ENCODE measurements around the gene RNF223.

The RNF223 gene

DNA sequence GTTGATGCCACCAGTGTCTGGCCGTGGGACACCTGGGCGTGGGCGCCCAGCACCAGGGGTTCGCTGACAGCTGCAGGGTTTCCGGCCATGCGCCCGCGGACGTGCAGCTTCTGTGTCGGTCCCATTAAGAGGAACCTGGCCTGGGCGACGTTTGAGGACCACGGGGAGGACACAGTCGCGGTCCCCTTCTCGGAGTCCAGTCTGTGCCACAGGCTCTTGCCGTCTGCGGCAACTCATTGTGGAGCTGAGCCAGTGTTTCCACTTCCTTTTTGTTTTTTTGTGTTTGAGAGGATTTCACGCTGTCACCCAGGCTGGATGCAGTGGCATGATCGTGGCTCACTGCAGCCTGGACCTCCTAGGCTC is 43.3 kb upstream of the RNF223 start:
- H3K4me1 ChIP-seq (ENCODE audit: control insufficient read depth, insufficient read depth, low read length), result peaks cover 23% of the 10 kb centered on the region
- H3K9ac ChIP-seq (ENCODE audit: low read length in 2 of 2), result no peak overlapping the region
- peaks cover 0 to 5% of the 10 kb centered on the region in 2 donors for H3K36me3 ChIP-seq (ENCODE audit: control insufficient read depth in 2 of 2, insufficient read depth in 2 of 2, low read length in 2 of 2)
- no peak overlapping the region for H3K27ac ChIP-seq (ENCODE audit: low read length)
- H3K27me3 ChIP-seq (ENCODE audit: control insufficient read depth in 1 of 2, insufficient read depth in 2 of 2, low read length in 2 of 2), result peaks cover 4 to 15% of the 10 kb centered on the region in 2 donors
- peaks cover 0 to 4% of the 10 kb centered on the region in 2 donors for H3K9me3 ChIP-seq (ENCODE audit: control insufficient read depth in 2 of 2, low read length in 2 of 2)
- H3K4me3 ChIP-seq (ENCODE audit: low read length in 2 of 2), result no peak overlapping the region

DNA sequence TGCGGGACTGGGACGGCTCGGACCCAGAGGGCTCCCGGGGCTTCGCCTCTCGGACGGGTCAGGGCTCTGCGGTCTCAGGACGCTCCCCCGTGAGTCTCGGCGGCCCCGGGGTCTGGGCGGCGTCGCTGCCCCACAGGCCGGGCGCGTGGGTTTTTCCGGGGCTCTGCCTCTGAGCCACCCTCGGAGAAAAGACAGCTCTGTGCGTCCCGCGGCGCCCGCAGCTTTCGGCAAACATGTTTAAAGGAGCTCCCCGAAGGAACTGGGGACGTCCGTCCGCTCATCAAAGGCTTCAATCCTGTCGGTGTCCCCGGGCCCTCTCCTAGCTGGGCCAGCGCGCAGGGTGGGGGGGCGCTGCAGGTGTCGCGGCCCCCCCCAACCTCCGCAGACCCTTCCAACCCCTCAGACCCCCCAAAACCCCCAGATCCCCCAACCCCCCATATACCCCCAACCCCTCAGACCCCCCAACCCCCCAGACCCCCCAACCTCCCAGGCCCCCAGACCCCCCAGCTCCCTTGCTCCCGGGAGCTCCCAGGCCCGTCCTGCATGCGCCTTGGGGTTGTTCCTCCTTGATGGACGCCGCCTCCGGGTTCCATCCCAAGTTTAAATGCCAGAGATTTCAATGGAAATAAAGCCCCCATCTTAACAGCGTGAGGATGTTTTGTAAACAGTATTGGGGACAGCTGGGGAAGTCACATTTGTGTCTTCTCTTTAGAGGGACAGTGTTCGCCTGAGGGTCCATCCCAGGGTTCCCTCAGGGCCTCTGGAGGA is 42.8 kb upstream of the RNF223 start:
- peak overlapping the region in 1 of 2 donors; percentile 48 for H3K9ac ChIP-seq (ENCODE audit: low read length in 2 of 2)
- H3K4me3 ChIP-seq (ENCODE audit: low read length in 2 of 2), result peak overlapping the region; percentile 32 to 74
- no peak overlapping the region for H3K27ac ChIP-seq (ENCODE audit: low read length)
- peaks cover 0 to 4% of the 10 kb centered on the region in 2 donors for H3K9me3 ChIP-seq (ENCODE audit: control insufficient read depth in 2 of 2, low read length in 2 of 2)
- peaks cover 18% of the 10 kb centered on the region for H3K4me1 ChIP-seq (ENCODE audit: control insufficient read depth, insufficient read depth, low read length)
- H3K36me3 ChIP-seq (ENCODE audit: control insufficient read depth in 2 of 2, insufficient read depth in 2 of 2, low read length in 2 of 2), result peaks cover 0 to 7% of the 10 kb centered on the region in 2 donors
- peaks cover 4 to 12% of the 10 kb centered on the region in 2 donors for H3K27me3 ChIP-seq (ENCODE audit: control insufficient read depth in 1 of 2, insufficient read depth in 2 of 2, low read length in 2 of 2)

DNA sequence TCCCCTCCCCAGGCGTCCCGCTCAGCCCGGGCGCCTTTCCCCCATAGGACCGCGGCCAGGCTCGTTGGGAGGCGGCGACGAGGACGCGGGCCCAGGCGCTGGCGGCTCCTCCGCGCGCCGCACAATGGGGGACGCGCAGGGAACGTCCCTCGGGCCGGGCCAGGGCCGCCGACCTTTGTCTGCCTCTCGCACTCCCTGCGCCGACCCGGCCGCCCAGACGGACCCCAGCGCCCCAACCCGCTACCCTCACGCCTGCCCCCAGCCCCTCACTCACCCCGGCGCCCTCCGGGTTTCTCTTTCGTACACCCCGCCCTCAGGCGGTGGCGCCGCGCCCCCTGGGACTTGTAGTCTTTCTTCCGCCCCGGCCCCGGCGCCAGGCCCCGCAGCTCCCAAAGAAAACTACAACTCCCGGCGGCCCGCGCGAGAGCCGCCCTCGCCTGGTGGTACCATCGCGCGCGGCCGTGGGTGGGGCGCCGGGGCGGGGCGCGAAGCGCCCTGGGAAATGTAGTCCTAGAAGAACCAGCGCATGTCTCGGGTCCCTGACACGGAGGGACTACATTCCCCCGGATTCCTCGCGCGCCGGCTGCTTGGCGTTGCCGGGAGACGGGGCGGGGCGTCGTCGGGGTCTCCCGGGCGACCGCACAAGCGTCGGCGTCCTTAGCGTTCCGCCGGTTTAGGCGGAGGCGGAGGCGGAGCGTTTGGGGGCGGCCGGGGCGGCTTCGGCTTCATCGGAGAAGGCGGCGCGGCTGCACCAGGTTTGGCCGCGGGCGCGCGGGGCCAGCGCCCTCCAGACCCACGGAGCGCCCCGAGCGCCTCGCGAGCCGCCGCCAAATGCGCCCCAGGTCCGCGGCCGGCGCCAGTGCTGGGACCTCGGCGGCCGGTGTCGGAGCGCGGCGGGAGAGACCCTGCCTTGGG is 41.9 kb upstream of the RNF223 start, which contains the start of gene C1orf159:
C1orf159 (minus strand) TSS at position 304 of the 915 bp plus-strand sequence. CDS start 24,546 bp downstream, outside the sequence.
- peaks cover 0 to 4% of the 10 kb centered on the region in 2 donors for H3K9me3 ChIP-seq (ENCODE audit: control insufficient read depth in 2 of 2, low read length in 2 of 2)
- H3K36me3 ChIP-seq (ENCODE audit: control insufficient read depth in 2 of 2, insufficient read depth in 2 of 2, low read length in 2 of 2), result peaks cover 0 to 7% of the 10 kb centered on the region in 2 donors
- H3K27me3 ChIP-seq (ENCODE audit: control insufficient read depth in 1 of 2, insufficient read depth in 2 of 2, low read length in 2 of 2), result peaks cover 1 to 10% of the 10 kb centered on the region in 2 donors
- peak within 1 kb of the TSS; percentile 53 to 76 for H3K4me3 ChIP-seq (ENCODE audit: low read length in 2 of 2)
- peaks cover 14% of the 10 kb centered on the region for H3K4me1 ChIP-seq (ENCODE audit: control insufficient read depth, insufficient read depth, low read length)
- no peak within 1 kb of the TSS for H3K27ac ChIP-seq (ENCODE audit: low read length)
- peak within 1 kb of the TSS; percentile 51 to 58 for H3K9ac ChIP-seq (ENCODE audit: low read length in 2 of 2)

- peaks cover 0 to 8% of the 10 kb centered on the region in 2 donors for H3K27me3 ChIP-seq (ENCODE audit: control insufficient read depth in 1 of 2, insufficient read depth in 2 of 2, low read length in 2 of 2)
- H3K27ac ChIP-seq (ENCODE audit: low read length), result no peak overlapping the region
- H3K4me1 ChIP-seq (ENCODE audit: control insufficient read depth, insufficient read depth, low read length), result peaks cover 14% of the 10 kb centered on the region
- peaks cover 3 to 7% of the 10 kb centered on the region in 2 donors for H3K36me3 ChIP-seq (ENCODE audit: control insufficient read depth in 2 of 2, insufficient read depth in 2 of 2, low read length in 2 of 2)
- peaks cover 0 to 4% of the 10 kb centered on the region in 2 donors for H3K9me3 ChIP-seq (ENCODE audit: control insufficient read depth in 2 of 2, low read length in 2 of 2)
- peak overlapping the region in 1 of 2 donors; percentile 51 for H3K9ac ChIP-seq (ENCODE audit: low read length in 2 of 2)
- H3K4me3 ChIP-seq (ENCODE audit: low read length in 2 of 2), result peak overlapping the region in 1 of 2 donors; percentile 76
Measured at GRCh38 chr1:1115136-1115785, 41.2 kb upstream of the RNF223 start.

DNA sequence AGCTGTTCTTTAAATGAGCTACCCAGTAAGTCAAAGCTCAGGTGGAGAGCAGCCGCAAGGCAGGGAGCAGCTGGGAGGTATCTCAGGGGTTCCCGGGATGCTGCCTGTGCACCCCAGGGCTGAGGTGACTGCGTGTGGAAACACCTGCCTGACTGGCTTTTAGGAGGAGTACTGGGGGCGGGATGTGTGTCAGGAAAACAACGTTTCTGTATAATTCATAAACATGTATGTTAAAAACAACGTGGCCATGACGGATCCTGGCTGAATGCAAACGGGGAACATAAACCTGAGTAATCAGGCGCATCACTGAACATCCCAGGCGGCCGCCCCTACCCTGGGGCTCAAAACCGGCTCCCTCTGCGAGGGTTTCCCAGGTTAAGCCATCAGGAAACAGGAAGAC is 40.3 kb upstream of the RNF223 start:
- no peak overlapping the region for H3K27ac ChIP-seq (ENCODE audit: low read length)
- no peak overlapping the region for H3K4me3 ChIP-seq (ENCODE audit: low read length in 2 of 2)
- H3K4me1 ChIP-seq (ENCODE audit: control insufficient read depth, insufficient read depth, low read length), result peaks cover 14% of the 10 kb centered on the region
- H3K9me3 ChIP-seq (ENCODE audit: control insufficient read depth in 2 of 2, low read length in 2 of 2), result peaks cover 0 to 4% of the 10 kb centered on the region in 2 donors
- H3K9ac ChIP-seq (ENCODE audit: low read length in 2 of 2), result no peak overlapping the region
- H3K27me3 ChIP-seq (ENCODE audit: control insufficient read depth in 1 of 2, insufficient read depth in 2 of 2, low read length in 2 of 2), result peaks cover 0 to 8% of the 10 kb centered on the region in 2 donors
- H3K36me3 ChIP-seq (ENCODE audit: control insufficient read depth in 2 of 2, insufficient read depth in 2 of 2, low read length in 2 of 2), result peaks cover 3 to 7% of the 10 kb centered on the region in 2 donors

- H3K9ac ChIP-seq (ENCODE audit: low read length in 2 of 2), result no peak overlapping the region
- no peak overlapping the region for H3K4me3 ChIP-seq (ENCODE audit: low read length in 2 of 2)
- no peak overlapping the region for H3K27ac ChIP-seq (ENCODE audit: low read length)
- H3K4me1 ChIP-seq (ENCODE audit: control insufficient read depth, insufficient read depth, low read length), result peaks cover 14% of the 10 kb centered on the region
- peaks cover 3 to 7% of the 10 kb centered on the region in 2 donors for H3K36me3 ChIP-seq (ENCODE audit: control insufficient read depth in 2 of 2, insufficient read depth in 2 of 2, low read length in 2 of 2)
- H3K9me3 ChIP-seq (ENCODE audit: control insufficient read depth in 2 of 2, low read length in 2 of 2), result peaks cover 0 to 4% of the 10 kb centered on the region in 2 donors
- peaks cover 0 to 3% of the 10 kb centered on the region in 2 donors for H3K27me3 ChIP-seq (ENCODE audit: control insufficient read depth in 1 of 2, insufficient read depth in 2 of 2, low read length in 2 of 2)
Measured at GRCh38 chr1:1112237-1112985, 38.3 kb upstream of the RNF223 start.

- H3K27me3 ChIP-seq (ENCODE audit: control insufficient read depth in 1 of 2, insufficient read depth in 2 of 2, low read length in 2 of 2), result no peaks in the 10 kb centered on the region
- peaks cover 13% of the 10 kb centered on the region for H3K4me1 ChIP-seq (ENCODE audit: control insufficient read depth, insufficient read depth, low read length)
- H3K9ac ChIP-seq (ENCODE audit: low read length in 2 of 2), result no peak overlapping the region
- peaks cover 3 to 7% of the 10 kb centered on the region in 2 donors for H3K36me3 ChIP-seq (ENCODE audit: control insufficient read depth in 2 of 2, insufficient read depth in 2 of 2, low read length in 2 of 2)
- no peak overlapping the region for H3K4me3 ChIP-seq (ENCODE audit: low read length in 2 of 2)
- peaks cover 0 to 4% of the 10 kb centered on the region in 2 donors for H3K9me3 ChIP-seq (ENCODE audit: control insufficient read depth in 2 of 2, low read length in 2 of 2)
- no peak overlapping the region for H3K27ac ChIP-seq (ENCODE audit: low read length)
Measured at GRCh38 chr1:1111516-1112236, 37.6 kb upstream of the RNF223 start.

- H3K27me3 ChIP-seq (ENCODE audit: control insufficient read depth in 1 of 2, insufficient read depth in 2 of 2, low read length in 2 of 2), result no peaks in the 10 kb centered on the region
- H3K36me3 ChIP-seq (ENCODE audit: control insufficient read depth in 2 of 2, insufficient read depth in 2 of 2, low read length in 2 of 2), result peaks cover 3 to 7% of the 10 kb centered on the region in 2 donors
- peaks cover 0 to 4% of the 10 kb centered on the region in 2 donors for H3K9me3 ChIP-seq (ENCODE audit: control insufficient read depth in 2 of 2, low read length in 2 of 2)
- H3K4me3 ChIP-seq (ENCODE audit: low read length in 2 of 2), result no peak overlapping the region
- no peak overlapping the region for H3K9ac ChIP-seq (ENCODE audit: low read length in 2 of 2)
- no peak overlapping the region for H3K27ac ChIP-seq (ENCODE audit: low read length)
- peaks cover 8% of the 10 kb centered on the region for H3K4me1 ChIP-seq (ENCODE audit: control insufficient read depth, insufficient read depth, low read length)
Measured at GRCh38 chr1:1110561-1110971, 36.5 kb upstream of the RNF223 start.

DNA sequence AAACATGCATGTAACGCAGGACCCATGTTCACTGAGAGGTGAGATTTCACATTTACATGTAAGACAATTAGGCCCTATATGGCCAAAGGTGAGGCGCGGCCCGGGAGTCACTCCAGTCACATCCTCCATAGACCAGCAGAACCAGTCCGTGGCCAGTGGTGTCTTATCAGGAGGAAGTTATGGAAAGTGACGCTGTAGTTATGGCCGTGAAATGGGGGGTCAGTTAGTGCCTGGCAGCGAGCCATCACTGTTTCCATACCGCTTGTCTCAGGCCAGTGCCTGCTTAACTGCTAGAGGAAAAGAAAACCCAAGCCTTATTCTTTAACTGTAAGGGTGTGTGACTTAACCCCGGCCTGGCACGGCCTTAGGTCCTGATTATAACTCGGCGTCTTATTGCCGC is 35.6 kb upstream of the RNF223 start:
- H3K4me3 ChIP-seq (ENCODE audit: low read length in 2 of 2), result no peak overlapping the region
- H3K36me3 ChIP-seq (ENCODE audit: control insufficient read depth in 2 of 2, insufficient read depth in 2 of 2, low read length in 2 of 2), result peaks cover 3 to 7% of the 10 kb centered on the region in 2 donors
- no peak overlapping the region for H3K9ac ChIP-seq (ENCODE audit: low read length in 2 of 2)
- H3K9me3 ChIP-seq (ENCODE audit: control insufficient read depth in 2 of 2, low read length in 2 of 2), result peaks cover 0 to 4% of the 10 kb centered on the region in 2 donors
- H3K27me3 ChIP-seq (ENCODE audit: control insufficient read depth in 1 of 2, insufficient read depth in 2 of 2, low read length in 2 of 2), result no peaks in the 10 kb centered on the region
- H3K4me1 ChIP-seq (ENCODE audit: control insufficient read depth, insufficient read depth, low read length), result peaks cover 3% of the 10 kb centered on the region
- no peak overlapping the region for H3K27ac ChIP-seq (ENCODE audit: low read length)
